ENCODE data around the gene DHX30. TPM values are rescaled to one million over a fixed set of nuclear protein-coding genes. Genes with fewer than 3 reads are reported as not detected.

DHX30 gene
- total and polyA plus RNA-seq, 2 of the 4 experiments (the other 2 are of a cell fraction) = 55.6 to 57.2 TPM

DNA sequence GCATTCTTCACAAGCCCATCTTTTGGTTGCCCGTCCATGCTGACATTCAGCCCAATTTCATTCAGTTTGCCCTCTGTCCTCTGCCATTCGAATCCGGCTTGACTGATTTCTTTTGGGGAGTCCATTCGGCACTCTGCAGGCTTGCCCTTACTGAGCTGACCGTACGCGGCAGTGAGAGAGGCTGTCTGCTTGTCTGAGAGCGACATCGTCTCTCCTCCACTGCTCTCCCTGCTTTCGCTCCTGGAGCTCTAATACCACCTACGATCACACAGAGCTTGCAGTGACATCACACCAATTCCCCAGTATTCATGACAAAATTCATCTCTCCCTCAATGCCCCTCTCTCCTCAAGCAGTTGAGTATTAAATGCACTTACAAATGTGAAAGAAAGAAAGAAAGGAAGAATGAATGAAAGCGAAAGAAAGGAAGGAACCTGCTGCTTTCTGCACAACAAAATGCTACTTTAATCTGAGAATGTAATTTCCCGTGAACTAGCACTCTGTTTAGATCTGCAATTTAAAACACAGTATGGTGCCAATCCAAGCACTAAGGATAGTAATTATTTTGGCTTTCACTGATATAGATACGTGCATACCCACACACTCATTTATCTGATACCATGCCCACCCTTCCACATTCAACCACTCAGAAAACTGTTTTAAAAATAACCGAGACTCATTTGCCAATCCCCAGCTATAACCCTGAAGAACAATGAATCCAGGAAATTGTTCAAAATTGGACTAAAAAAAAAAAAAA, 89.5 kb downstream of the DHX30 start:
- Histone ChIP-seq H4K8ac (ENCODE audit: low read depth in 2 of 2, low read length in 2 of 2) (no peak overlapping the region), H3K23ac (ENCODE audit: low read depth, low read length) (no peak overlapping the region), H3K27ac (ENCODE audit: insufficient read depth, low read length) (no peak overlapping the region), H3K27me3 (ENCODE audit: control insufficient read depth, insufficient read depth, low read length) (no peaks in the 10 kb centered on the region), H3K9me1 (ENCODE audit: insufficient read depth, low read length) (peaks cover 20% of the 10 kb centered on the region), H3K4ac (ENCODE audit: low read depth, low read length) (no peak overlapping the region), H2BK20ac (ENCODE audit: low read depth, low read length) (no peak overlapping the region), H3K56ac (ENCODE audit: extremely low read depth, insufficient read depth, low read length) (no peak overlapping the region), H3K79me1 (ENCODE audit: low read depth in 1 of 2, low read length in 2 of 2) (peaks cover 34 to 72% of the 10 kb centered on the region in 2 experiments), H2BK5ac (ENCODE audit: low read depth, low read length, poor library complexity, severe bottlenecking) (no peak overlapping the region), H3K9ac (ENCODE audit: low read depth, low read length) (no peak overlapping the region), H4K20me1 (ENCODE audit: insufficient read depth, low read length) (peaks cover 12% of the 10 kb centered on the region), H2BK120ac (ENCODE audit: low read depth, low read length) (no peak overlapping the region), H2BK15ac (ENCODE audit: low read depth, low read length) (no peak overlapping the region), H2AK9ac (replicated peaks; ENCODE audit: low read depth, low read length, poor library complexity) (no peak overlapping the region), H3K4me2 (ENCODE audit: low read depth, low read length) (no peak overlapping the region), H2AFZ (replicated peaks; ENCODE audit: low read length, poor library complexity) (no peak overlapping the region), H2AK5ac (ENCODE audit: low read depth, low read length) (no peak overlapping the region), H4K91ac (ENCODE audit: insufficient read depth, low read depth, low read length) (no peak overlapping the region), H3K36me3 (ENCODE audit: control insufficient read depth, insufficient read depth, low read length) (peaks cover 43% of the 10 kb centered on the region), H4K5ac (ENCODE audit: low read depth, low read length) (no peak overlapping the region), H3K18ac (ENCODE audit: low read depth, low read length) (no peak overlapping the region), H3K4me1 (ENCODE audit: control insufficient read depth, insufficient read depth, low read length) (peaks cover 5% of the 10 kb centered on the region; the same call in 1 of the 2 replicates), H3K14ac (replicated peaks; ENCODE audit: low read depth, low read length) (no peak overlapping the region), H3K9me3 (ENCODE audit: control insufficient read depth, insufficient read depth, low read length) (no peaks in the 10 kb centered on the region), H3K4me3 (ENCODE audit: insufficient read depth, low read depth, low read length) (no peak overlapping the region)
- no peak for ATAC-seq (ENCODE audit: low read depth)
- ChIA-PET CTCF (interaction anchor here (1.4 kb wide), 1 partner anchor 265 kb away, joined by 3 read pairs; no protein-coding TSS in a partner anchor), POLR2A (ENCODE audit: unreplicated experiment) (no interaction called here)
- DNase-seq = no peak
- WGBS, 2 experiments (ENCODE audit: extremely low coverage in 2 of 2, insufficient read length in 1 of 2) = 92% methylated on average over 11 of the region's 15 CpGs; no CpG with 5 or more reads in 1 of the 2 experiments
- in situ Hi-C loops (cut with MboI; ENCODE audit: low sequenced_read_pairs) = no loop called here
- BruUV-seq (replicated peaks) = no TSS peak
- TF ChIP-seq, protein P1, sequence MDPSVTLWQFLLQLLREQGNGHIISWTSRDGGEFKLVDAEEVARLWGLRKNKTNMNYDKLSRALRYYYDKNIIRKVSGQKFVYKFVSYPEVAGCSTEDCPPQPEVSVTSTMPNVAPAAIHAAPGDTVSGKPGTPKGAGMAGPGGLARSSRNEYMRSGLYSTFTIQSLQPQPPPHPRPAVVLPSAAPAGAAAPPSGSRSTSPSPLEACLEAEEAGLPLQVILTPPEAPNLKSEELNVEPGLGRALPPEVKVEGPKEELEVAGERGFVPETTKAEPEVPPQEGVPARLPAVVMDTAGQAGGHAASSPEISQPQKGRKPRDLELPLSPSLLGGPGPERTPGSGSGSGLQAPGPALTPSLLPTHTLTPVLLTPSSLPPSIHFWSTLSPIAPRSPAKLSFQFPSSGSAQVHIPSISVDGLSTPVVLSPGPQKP (IDR thresholded peaks at IDR 0.05; ENCODE audit: borderline replicate concordance, low read depth, low read length) = no peak
- TF ChIP-seq NFE2L2 (IDR thresholded peaks at IDR 0.05; ENCODE audit: low read depth, low read length) (no peak), MAZ (IDR thresholded peaks at IDR 0.05; ENCODE audit: borderline replicate concordance, low read depth, low read length) (no peak), SMC3 (IDR thresholded peaks at IDR 0.05; ENCODE audit: low read depth, low read length) (no peak), FOS (IDR thresholded peaks at IDR 0.05; ENCODE audit: low read depth, low read length) (no peak), CHD1 (IDR thresholded peaks at IDR 0.05; ENCODE audit: low read depth, low read length) (no peak), RAD21 (IDR thresholded peaks at IDR 0.05; ENCODE audit: low read length) (no peak), BHLHE40 (IDR thresholded peaks at IDR 0.05; ENCODE audit: low read depth, low read length) (no peak), CEBPB (IDR thresholded peaks at IDR 0.05; ENCODE audit: low read depth, low read length) (no peak), MAFK (IDR thresholded peaks at IDR 0.05; ENCODE audit: low read depth, low read length) (no peak), MXI1 (IDR thresholded peaks at IDR 0.05; ENCODE audit: borderline replicate concordance, low read depth, low read length) (no peak), POLR2A (IDR thresholded peaks at IDR 0.05; ENCODE audit: low read depth, low read length) (no peak), RCOR1 (IDR thresholded peaks at IDR 0.05; ENCODE audit: insufficient replicate concordance, low read length) (no peak), RFX5 (IDR thresholded peaks at IDR 0.05; ENCODE audit: low read depth, low read length) (no peak)
- TF ChIP-seq, protein P2, sequence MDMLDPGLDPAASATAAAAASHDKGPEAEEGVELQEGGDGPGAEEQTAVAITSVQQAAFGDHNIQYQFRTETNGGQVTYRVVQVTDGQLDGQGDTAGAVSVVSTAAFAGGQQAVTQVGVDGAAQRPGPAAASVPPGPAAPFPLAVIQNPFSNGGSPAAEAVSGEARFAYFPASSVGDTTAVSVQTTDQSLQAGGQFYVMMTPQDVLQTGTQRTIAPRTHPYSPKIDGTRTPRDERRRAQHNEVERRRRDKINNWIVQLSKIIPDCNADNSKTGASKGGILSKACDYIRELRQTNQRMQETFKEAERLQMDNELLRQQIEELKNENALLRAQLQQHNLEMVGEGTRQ (IDR thresholded peaks at IDR 0.05; ENCODE audit: low read depth, low read length) = no peak
- TF ChIP-seq, protein P3, sequence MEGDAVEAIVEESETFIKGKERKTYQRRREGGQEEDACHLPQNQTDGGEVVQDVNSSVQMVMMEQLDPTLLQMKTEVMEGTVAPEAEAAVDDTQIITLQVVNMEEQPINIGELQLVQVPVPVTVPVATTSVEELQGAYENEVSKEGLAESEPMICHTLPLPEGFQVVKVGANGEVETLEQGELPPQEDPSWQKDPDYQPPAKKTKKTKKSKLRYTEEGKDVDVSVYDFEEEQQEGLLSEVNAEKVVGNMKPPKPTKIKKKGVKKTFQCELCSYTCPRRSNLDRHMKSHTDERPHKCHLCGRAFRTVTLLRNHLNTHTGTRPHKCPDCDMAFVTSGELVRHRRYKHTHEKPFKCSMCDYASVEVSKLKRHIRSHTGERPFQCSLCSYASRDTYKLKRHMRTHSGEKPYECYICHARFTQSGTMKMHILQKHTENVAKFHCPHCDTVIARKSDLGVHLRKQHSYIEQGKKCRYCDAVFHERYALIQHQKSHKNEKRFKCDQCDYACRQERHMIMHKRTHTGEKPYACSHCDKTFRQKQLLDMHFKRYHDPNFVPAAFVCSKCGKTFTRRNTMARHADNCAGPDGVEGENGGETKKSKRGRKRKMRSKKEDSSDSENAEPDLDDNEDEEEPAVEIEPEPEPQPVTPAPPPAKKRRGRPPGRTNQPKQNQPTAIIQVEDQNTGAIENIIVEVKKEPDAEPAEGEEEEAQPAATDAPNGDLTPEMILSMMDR (conservative IDR thresholded peaks at IDR 0.05; ENCODE audit: low read depth, low read length) = no peak
- intact Hi-C loops (cut with micrococcal nuclease) = no loop called here
- dilution Hi-C loops (cut with HindIII; ENCODE audit: low sequenced_read_pairs, unreplicated experiment) = no loop called here

Data from IMR-90 (cell line).